Type B pancreatic cell (in vitro differentiated cells): ENCODE measurements around the gene HSD17B2. TPM values are rescaled to one million over a fixed set of nuclear protein-coding genes. Genes with fewer than 3 reads are reported as not detected.
"Not testable (repeated sequence)": the region's sequence is repeated elsewhere in the genome, so short reads cannot be mapped to it uniquely, and the experiment has no call there.

Experiments used
- DNase-seq: peaks from one replicate; pipeline ENCODE4 v3.0.0; 2021; ENCODE audit warnings: mixed read lengths; ENCODE audit not compliant: unreplicated experiment; ENCODE audit errors: extremely low spot score
- H3K27ac Mint-ChIP-seq: 2 replicates; pipeline ENCODE4 v1.8.0; 2021; ENCODE audit warnings: mild to moderate bottlenecking, mixed read lengths
- H3K27me3 Mint-ChIP-seq: 2 replicates; pipeline ENCODE4 v1.8.0; 2021; ENCODE audit warnings: mixed read lengths
- H3K36me3 Mint-ChIP-seq: 2 replicates; pipeline ENCODE4 v1.8.0; 2021; ENCODE audit warnings: mixed read lengths
- H3K4me1 Mint-ChIP-seq: one replicate; pipeline ENCODE4 v1.8.0; 2021; ENCODE audit warnings: mixed read lengths; ENCODE audit not compliant: unreplicated experiment
- H3K4me3 Mint-ChIP-seq: 2 replicates; pipeline ENCODE4 v1.8.0; 2021; ENCODE audit warnings: mild to moderate bottlenecking, mixed read lengths
- H3K9me3 Mint-ChIP-seq: 2 replicates; pipeline ENCODE4 v1.8.0; 2021; ENCODE audit warnings: mixed read lengths
- total RNA-seq: library from RNA; stranded (reverse); gene quantifications from 2 replicates; pipeline ENCODE4 v1.2.1, GENCODE V29; 2021; ENCODE audit warnings: low replicate concordance
- TF ChIP-seq, protein P1 (sequence below): fragments of 200-600 bp; sonication (generic); conservative IDR thresholded peaks from 2 replicates; pipeline ENCODE4 v1.5.0; 2021; ENCODE audit warnings: antibody characterized with exemption, mild to moderate bottlenecking

HSD17B2 gene
- total RNA-seq, 1 donor from 2014 or later, result 6.8 TPM

DNA sequence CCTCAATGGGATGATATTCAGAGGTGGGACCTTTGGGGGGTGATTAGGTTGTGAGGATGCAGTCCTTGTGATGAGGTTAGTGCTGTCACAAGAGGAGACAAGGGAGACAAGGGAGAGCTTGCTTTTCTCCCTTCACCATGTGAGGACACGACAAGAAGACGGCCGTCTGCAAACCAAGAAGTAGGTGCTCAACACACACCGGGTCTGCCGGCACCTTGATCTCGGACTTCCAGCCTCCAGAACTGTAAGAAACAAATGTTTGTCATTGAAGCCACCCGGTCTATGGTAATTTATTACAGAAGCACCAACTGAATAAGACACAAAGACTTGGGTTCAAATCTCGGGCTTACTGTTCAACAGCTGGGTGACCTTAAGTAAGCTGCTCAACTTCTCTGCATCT, 70.1 kb downstream of the HSD17B2 start:
- TF ChIP-seq, protein P1, sequence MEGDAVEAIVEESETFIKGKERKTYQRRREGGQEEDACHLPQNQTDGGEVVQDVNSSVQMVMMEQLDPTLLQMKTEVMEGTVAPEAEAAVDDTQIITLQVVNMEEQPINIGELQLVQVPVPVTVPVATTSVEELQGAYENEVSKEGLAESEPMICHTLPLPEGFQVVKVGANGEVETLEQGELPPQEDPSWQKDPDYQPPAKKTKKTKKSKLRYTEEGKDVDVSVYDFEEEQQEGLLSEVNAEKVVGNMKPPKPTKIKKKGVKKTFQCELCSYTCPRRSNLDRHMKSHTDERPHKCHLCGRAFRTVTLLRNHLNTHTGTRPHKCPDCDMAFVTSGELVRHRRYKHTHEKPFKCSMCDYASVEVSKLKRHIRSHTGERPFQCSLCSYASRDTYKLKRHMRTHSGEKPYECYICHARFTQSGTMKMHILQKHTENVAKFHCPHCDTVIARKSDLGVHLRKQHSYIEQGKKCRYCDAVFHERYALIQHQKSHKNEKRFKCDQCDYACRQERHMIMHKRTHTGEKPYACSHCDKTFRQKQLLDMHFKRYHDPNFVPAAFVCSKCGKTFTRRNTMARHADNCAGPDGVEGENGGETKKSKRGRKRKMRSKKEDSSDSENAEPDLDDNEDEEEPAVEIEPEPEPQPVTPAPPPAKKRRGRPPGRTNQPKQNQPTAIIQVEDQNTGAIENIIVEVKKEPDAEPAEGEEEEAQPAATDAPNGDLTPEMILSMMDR, result no peak
- no peaks in the 10 kb centered on the region for H3K4me1 Mint-ChIP-seq
- H3K27ac Mint-ChIP-seq, result no peak overlapping the region
- peaks cover 4% of the 10 kb centered on the region for H3K27me3 Mint-ChIP-seq
- H3K4me3 Mint-ChIP-seq, result no peak overlapping the region
- H3K36me3 Mint-ChIP-seq, result no peaks in the 10 kb centered on the region
- no peak for DNase-seq
- H3K9me3 Mint-ChIP-seq, result no peaks in the 10 kb centered on the region

DNA sequence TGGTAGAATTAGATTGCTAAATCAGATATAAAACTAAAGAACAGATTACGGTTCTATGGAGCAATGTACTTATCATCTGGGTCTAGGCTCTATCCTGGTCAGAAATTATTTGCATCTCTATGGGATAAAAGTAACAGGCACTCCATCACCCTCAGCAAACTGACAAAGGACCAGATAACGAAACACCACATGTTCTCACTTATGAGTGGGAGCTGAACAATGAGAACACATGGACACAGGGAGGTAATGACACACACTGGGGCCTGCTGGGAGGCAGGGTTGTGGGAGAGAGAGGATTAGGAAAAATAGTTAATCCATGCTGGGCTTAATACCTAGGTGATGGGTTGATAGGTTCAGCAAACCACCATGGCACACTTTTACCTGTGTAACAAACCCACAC, 73.0 kb downstream of the HSD17B2 start:
- no peak for DNase-seq
- Mint-ChIP-seq H3K36me3 (no peaks in the 10 kb centered on the region), H3K9me3 (no peaks in the 10 kb centered on the region)

DNA sequence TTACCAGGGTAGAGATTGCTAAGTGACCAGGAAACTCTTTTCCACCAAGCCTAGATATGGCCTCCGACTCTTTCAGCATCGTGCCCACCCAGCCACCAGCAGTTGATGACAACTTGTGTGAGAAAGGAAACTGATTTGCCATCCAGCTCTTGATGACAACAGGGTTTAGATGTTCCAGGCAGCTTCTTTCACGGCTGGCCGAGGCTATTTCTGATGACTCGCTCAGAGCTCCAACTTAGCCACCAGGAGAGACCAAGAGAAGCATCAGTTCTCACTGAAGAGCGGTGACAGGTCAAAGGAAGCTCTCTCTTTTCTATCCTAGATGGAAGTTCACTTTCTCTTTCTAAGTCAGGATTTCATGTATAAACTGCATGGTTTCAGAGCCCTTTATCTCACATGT, 73.7 kb downstream of the HSD17B2 start:
- no peak for DNase-seq
- no peak overlapping the region for H3K4me3 Mint-ChIP-seq
- no peaks in the 10 kb centered on the region for H3K4me1 Mint-ChIP-seq
- no peaks in the 10 kb centered on the region for H3K36me3 Mint-ChIP-seq
- H3K27me3 Mint-ChIP-seq, result peaks cover 3% of the 10 kb centered on the region
- TF ChIP-seq, protein P1, result no peak
- H3K9me3 Mint-ChIP-seq, result no peaks in the 10 kb centered on the region
- H3K27ac Mint-ChIP-seq, result no peak overlapping the region

More for the DNA sequence above, 73.0 kb downstream of the HSD17B2 start:
- Mint-ChIP-seq H3K27ac (no peak overlapping the region), H3K27me3 (peaks cover 4% of the 10 kb centered on the region), H3K4me1 (no peaks in the 10 kb centered on the region), H3K4me3 (no peak overlapping the region)
- TF ChIP-seq, protein P1, result no peak

DNA sequence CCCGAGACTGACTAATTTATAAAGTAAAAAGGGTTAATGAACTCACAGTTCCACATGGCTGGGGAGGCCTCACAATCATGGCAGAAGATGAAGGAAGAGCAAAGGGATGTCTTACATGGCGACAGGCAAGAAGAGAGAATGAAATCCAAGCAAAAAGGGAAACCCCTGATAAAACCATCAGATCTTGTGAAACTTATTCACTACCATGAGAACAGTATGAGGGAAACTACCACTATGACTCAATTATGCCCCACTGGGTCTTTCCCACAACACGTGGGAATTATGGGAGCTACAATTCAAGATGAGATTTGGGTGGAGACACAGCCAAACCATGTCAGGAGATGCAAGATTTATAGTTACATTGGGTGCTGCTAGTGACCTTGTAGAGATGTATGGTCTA, 74.2 kb downstream of the HSD17B2 start:
- H3K36me3 Mint-ChIP-seq, H3K27ac Mint-ChIP-seq, H3K4me3 Mint-ChIP-seq, DNase-seq, H3K4me1 Mint-ChIP-seq, H3K9me3 Mint-ChIP-seq, H3K27me3 Mint-ChIP-seq: not testable (repeated sequence)

DNA sequence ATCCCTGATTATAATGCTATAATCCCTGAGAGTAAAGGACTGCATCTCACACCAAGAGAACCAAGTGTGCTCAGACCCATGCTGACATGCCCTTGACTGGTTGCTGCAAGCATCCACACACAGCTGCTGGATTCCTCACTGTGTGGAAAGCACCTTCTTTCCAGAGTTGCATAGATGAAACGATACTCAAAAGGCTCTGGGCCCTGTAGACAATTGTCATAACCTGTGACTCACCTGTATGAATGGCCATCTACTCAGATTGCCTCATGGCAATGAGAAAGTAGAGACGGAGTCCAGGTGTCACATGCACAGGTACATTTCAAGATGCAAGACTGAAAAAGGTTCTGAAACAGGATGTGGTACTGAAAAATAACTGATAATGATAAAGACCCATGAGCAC, 76.9 kb downstream of the HSD17B2 start:
- Mint-ChIP-seq H3K9me3 (no peaks in the 10 kb centered on the region), H3K27ac (no peak overlapping the region), H3K36me3 (no peaks in the 10 kb centered on the region), H3K27me3 (no peaks in the 10 kb centered on the region), H3K4me1 (no peaks in the 10 kb centered on the region), H3K4me3 (no peak overlapping the region)
- DNase-seq, result no peak
- TF ChIP-seq, protein P1, result no peak

DNA sequence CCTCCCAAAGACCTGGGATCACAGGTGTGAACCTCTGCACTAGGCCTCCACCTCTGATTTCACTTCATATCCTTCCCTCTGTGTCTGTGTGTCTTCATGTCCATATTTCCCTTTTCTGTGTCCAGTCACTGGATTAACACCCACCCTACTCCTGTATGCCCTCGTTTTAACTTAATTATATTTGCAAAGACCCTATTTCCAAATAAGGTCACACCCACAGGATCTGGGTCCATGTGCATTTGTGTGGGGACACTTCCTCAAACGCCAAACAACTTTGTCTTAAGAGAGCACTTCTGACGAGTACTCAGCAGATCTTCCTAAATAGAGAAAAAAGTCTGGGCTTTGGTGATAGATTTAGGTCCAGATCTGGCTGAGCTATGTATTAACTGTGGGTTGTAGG, 78.7 kb downstream of the HSD17B2 start:
- no peaks in the 10 kb centered on the region for H3K27me3 Mint-ChIP-seq
- no peaks in the 10 kb centered on the region for H3K9me3 Mint-ChIP-seq
- TF ChIP-seq, protein P1, result no peak
- H3K4me1 Mint-ChIP-seq, result no peaks in the 10 kb centered on the region
- no peak for DNase-seq
- H3K4me3 Mint-ChIP-seq, result no peak overlapping the region
- no peaks in the 10 kb centered on the region for H3K36me3 Mint-ChIP-seq
- no peak overlapping the region for H3K27ac Mint-ChIP-seq
